ENCODE data around the gene ROPN1.
"Not testable (repeated sequence)": the region's sequence is repeated elsewhere in the genome, so short reads cannot be mapped to it uniquely, and the experiment has no call there.

DNA sequence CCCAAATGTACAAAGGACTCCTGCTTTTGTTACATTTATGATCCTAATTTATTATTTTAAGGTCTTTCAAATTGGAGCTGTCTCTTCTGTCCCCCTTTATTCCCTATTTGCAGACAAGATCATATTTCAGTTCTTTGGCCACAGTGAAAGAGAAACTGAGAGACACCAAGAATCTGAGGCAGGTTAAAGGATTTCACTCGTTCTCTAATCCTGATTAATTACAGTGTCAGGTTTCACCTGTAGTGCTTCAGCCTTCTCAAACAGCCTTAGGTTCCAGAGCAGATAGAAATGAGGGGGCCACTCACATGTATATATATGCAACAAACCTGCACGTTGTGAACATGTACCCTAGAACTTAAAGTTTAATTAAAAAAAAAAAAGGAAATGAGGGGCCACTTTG lies 24.7 kb downstream of the ROPN1 start:
- TF ChIP-seq, protein P1, sequence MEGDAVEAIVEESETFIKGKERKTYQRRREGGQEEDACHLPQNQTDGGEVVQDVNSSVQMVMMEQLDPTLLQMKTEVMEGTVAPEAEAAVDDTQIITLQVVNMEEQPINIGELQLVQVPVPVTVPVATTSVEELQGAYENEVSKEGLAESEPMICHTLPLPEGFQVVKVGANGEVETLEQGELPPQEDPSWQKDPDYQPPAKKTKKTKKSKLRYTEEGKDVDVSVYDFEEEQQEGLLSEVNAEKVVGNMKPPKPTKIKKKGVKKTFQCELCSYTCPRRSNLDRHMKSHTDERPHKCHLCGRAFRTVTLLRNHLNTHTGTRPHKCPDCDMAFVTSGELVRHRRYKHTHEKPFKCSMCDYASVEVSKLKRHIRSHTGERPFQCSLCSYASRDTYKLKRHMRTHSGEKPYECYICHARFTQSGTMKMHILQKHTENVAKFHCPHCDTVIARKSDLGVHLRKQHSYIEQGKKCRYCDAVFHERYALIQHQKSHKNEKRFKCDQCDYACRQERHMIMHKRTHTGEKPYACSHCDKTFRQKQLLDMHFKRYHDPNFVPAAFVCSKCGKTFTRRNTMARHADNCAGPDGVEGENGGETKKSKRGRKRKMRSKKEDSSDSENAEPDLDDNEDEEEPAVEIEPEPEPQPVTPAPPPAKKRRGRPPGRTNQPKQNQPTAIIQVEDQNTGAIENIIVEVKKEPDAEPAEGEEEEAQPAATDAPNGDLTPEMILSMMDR (IDR thresholded peaks at IDR 0.05; ENCODE audit: low read length), result not testable (repeated sequence)
- TF ChIP-seq EZH2 (optimal IDR thresholded peaks at IDR 0.05; ENCODE audit: low read depth, low read length), result not testable (repeated sequence)
